Measurements from ENCODE around the gene HS3ST6. TPM values are rescaled to one million over a fixed set of nuclear protein-coding genes. Genes with fewer than 3 reads are reported as not detected.

The HS3ST6 gene
- total RNA-seq, 4 donors from 2014 or later: 0.54 TPM; not detected in 3

DNA sequence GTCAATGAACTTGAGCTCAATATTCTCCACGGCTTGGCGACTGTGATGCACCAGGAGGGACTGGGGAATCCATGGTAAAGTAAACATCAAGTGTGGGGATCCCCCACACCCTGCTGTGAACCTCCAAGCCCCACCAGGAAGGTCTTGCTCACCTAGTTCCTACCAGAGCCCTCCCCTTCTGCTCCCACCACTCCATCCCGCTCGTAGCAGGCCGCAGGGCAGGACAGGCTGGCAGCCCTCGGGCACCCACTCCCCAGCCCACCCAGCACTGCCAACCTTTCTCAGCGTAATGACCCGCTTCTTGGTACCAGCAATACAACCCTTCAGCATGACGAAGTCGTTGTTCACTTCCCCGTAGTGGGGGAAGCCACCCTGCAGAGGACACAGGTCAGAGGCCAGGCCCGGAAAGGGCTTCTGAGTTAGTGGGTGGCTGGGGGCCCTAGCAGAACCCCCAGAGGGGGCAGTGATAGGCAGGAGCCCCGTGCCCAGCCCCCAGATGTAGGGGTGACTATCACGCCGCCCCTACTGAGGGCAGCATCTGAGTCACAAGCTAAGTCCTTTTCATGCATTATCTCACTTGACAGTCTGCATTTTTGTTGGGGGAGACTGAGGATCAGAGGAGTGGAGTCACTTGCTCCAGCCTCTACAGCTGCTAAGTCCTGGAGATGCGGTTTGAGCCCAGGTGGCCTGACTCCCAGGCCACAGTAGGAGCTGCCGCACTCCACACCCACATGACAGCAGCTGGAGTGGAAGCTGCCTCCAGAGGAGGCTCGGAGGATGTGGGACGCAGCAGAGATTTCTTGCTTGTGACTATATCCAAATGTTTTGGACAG, 27.6 kb upstream of the HS3ST6 start:
- Histone ChIP-seq H3K27ac (no peak overlapping the region), H3K27me3 (no peaks in the 10 kb centered on the region), H3K4me3 (replicated peaks in 1 of 3) (no peak overlapping the region), H3K9me3 (no peaks in the 10 kb centered on the region), H3K4me1 (peaks cover 8 to 20% of the 10 kb centered on the region in 2 donors), H3K36me3 (no peaks in the 10 kb centered on the region)
- DNase-seq: no peak
- WGBS, 2 donors: 85 to 87% methylated on average over 12 to 14 of the region's 19 CpGs
- intact Hi-C loops (cut with DNase I): no loop called here
- TF ChIP-seq, protein P1, sequence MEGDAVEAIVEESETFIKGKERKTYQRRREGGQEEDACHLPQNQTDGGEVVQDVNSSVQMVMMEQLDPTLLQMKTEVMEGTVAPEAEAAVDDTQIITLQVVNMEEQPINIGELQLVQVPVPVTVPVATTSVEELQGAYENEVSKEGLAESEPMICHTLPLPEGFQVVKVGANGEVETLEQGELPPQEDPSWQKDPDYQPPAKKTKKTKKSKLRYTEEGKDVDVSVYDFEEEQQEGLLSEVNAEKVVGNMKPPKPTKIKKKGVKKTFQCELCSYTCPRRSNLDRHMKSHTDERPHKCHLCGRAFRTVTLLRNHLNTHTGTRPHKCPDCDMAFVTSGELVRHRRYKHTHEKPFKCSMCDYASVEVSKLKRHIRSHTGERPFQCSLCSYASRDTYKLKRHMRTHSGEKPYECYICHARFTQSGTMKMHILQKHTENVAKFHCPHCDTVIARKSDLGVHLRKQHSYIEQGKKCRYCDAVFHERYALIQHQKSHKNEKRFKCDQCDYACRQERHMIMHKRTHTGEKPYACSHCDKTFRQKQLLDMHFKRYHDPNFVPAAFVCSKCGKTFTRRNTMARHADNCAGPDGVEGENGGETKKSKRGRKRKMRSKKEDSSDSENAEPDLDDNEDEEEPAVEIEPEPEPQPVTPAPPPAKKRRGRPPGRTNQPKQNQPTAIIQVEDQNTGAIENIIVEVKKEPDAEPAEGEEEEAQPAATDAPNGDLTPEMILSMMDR (IDR thresholded peaks at IDR 0.05): no peak

DNA sequence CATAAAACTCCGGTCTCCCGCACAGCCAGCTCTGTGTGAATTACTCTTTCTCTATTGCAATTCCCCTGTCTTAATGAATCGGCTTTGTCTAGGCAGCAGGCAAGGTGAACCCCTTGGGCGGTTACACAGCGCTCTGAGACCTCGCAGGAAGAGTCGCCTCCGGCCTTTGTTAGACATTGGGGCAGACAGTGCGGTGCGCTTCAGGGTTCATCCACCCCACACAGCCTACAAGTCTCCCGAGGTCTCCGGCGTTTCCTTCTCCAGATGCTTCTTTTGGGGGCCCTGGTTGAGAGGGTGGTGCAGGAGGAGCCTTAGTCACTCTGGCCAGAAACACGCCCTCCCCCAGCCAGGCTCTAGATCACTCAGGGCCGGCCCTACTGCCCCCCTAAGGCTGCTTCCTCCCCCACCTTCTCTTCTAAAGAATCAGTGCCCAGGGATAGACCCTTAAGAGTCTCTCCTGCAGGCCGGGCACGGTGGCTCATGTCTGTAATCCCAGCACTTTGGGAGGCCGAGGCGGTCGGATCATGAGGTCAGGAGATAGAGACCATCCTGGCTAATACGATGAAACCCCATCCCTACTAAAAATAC, 26.5 kb upstream of the HS3ST6 start:
- H3K4me1 ChIP-seq: peaks cover 8 to 20% of the 10 kb centered on the region in 2 donors
- no peak for TF ChIP-seq POLR2A (IDR thresholded peaks at IDR 0.05)
- TF ChIP-seq, protein P1 (IDR thresholded peaks at IDR 0.05): no peak
- no peak for DNase-seq
- H3K4me3 ChIP-seq (replicated peaks in 1 of 3): no peak overlapping the region
- no peak overlapping the region for H3K27ac ChIP-seq
- WGBS, 2 donors: 82 to 89% methylated on average over 20 of the region's 21 CpGs
- H3K27me3 ChIP-seq: no peaks in the 10 kb centered on the region
- intact Hi-C loops (cut with DNase I): no loop called here
- H3K9me3 ChIP-seq: no peaks in the 10 kb centered on the region
- peaks cover 0 to 4% of the 10 kb centered on the region in 2 donors for H3K36me3 ChIP-seq

DNA sequence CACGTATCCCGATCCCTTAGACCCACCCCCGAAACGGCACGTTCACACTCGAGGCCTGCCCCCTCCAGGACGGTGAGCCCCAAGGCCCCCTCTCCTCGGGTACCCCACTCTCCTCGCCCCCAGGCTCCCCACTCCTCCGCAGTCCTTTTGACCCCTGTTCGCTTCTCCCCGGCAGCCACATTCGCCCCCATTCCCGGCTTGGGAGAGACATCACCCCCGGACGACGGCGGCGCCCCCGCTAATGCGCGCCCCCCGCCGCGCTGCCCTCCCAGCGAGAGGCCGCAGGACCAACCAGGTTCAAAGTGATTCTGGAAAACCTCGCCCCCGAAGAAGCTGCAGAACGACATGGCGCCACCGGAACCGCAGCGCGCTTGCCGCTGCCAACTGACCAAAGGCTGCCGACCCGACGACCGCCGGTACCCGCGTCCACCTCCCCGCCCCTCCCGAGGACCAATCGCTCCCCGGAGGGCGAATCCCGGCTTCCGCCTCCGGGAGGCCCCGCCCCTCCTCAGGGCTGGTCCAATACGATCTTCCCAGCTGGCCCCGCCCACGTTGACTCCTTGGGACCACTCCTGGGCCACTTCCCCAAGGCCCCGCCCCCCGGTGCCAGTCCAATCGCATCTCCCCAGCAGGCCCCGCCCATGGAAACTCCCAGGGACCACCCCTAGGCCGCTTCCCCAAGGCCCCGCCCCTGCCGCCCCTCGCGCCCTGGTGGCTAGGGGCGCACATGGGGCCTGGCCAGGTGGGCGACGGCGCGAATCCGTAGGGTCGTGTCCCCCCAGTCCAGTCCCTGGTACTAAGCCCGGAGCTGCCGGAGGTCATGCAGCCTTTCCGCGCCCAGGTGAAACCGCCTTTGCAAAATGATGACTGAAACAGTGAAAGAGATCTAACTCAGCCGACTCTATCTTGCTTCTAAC, 24.9 kb upstream of the HS3ST6 start, which contains the start of gene MSRB1:
Gene MSRB1, minus strand, starts transcription at position 390 of the 917 bp plus-strand sequence. Its CDS starts 43 bp downstream, at position 347.
- intact Hi-C loops (cut with DNase I): no loop called here
- TF ChIP-seq, protein P1 (IDR thresholded peaks at IDR 0.05): peak in 1 of 6 experiments; percentile 32
- peak in 1 of 2 donors; percentile 83 for TF ChIP-seq POLR2A (IDR thresholded peaks at IDR 0.05)
- Histone ChIP-seq H3K27ac (peak within 1 kb of the TSS; percentile 51 to 56 (median 55)), H3K4me3 (replicated peaks in 1 of 3) (peak within 1 kb of the TSS; percentile 64 to 93 (median 73)), H3K36me3 (peaks cover 0 to 7% of the 10 kb centered on the region in 2 donors), H3K9me3 (no peaks in the 10 kb centered on the region), H3K27me3 (no peaks in the 10 kb centered on the region), H3K4me1 (peaks cover 8 to 20% of the 10 kb centered on the region in 2 donors)
- DNase-seq: peak; percentile 100
- 3 to 7% methylated on average over 22 to 48 of the region's 77 CpGs for WGBS, 2 donors

DNA sequence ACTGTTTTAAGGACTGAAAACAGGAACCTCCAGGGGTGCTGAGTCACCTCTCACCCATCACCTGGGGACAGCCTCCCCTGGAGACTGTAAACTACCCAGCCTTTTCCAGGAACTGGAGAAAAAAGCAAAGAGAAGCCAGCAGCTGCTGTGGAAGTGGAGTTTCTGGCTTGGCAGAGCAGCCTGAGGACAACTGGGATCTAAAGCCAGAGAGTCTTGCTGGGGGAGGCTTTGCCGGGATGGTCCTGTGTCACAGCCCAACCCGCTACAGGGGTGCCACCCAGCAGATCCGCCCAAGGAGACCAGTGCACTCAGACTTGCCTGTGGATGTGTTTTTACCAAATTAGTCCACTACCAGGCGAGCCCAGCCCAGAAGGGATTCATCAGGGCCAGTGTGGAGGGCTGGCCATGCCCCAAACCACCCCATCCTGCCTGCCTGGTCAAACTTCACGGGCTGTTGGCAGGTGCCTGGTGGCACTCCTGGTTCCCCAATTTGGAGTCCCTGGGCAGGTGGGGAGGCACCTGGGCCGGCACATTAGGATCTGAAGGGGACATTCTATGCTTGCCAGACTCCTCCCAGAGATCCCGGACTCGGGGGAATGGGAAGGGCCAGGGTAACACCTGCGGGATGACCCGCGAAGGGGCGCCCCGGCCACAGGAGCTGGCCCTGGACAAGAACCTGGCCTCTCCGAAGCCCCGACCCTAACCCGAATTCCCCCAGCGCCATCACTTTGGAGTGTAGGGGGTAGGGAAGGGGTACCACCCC, 24.0 kb upstream of the HS3ST6 start:
- TF ChIP-seq POLR2A (IDR thresholded peaks at IDR 0.05): no peak
- TF ChIP-seq, protein P1 (IDR thresholded peaks at IDR 0.05): no peak
- Histone ChIP-seq H3K27me3 (no peaks in the 10 kb centered on the region), H3K4me1 (peaks cover 8 to 20% of the 10 kb centered on the region in 2 donors), H3K27ac (peak overlapping the region in 1 of 3 donors; percentile 39), H3K36me3 (peaks cover 0 to 7% of the 10 kb centered on the region in 2 donors), H3K9me3 (no peaks in the 10 kb centered on the region), H3K4me3 (replicated peaks in 1 of 3) (peak overlapping the region; percentile 64 to 93 (median 73))
- intact Hi-C loops (cut with DNase I): no loop called here
- DNase-seq: peak in 1 of 2 donors; percentile 17
- 34 to 35% methylated on average over 9 to 11 of the region's 17 CpGs for WGBS, 2 donors

Measured in thyroid gland (tissue), 4 donors.